Lower lobe of right lung (tissue), 2 donors: Measurements from ENCODE around the gene ZNF12. TPM values are rescaled to one million over a fixed set of nuclear protein-coding genes. Genes with fewer than 3 reads are reported as not detected.
A peak's percentile ranks its signal among the peaks of the same experiment; 100 is the strongest.

Experiments used
- ATAC-seq, 2 donors: fragments of 200-7000 bp; cut with Tn5 transposase; one replicate each; pipeline ENCODE4 v1.9.1; 2020 to 2022; ENCODE audit warnings: mild to moderate bottlenecking in 2 of 2, moderate library complexity in 2 of 2
- DNase-seq: peaks from one replicate; pipeline ENCODE4 v3.0.0-alpha.2; 2020
- H3K27ac ChIP-seq: fragments of 200-600 bp; one replicate; pipeline ENCODE4 v1.8.0; 2022
- H3K27me3 ChIP-seq: fragments of 200-600 bp; one replicate; pipeline ENCODE4 v1.8.0; 2022; ENCODE audit warnings: low read depth
- H3K36me3 ChIP-seq: fragments of 200-600 bp; one replicate; pipeline ENCODE4 v1.8.0; 2022; ENCODE audit warnings: mild to moderate bottlenecking
- H3K4me1 ChIP-seq: fragments of 200-600 bp; one replicate; pipeline ENCODE4 v1.8.0; 2022
- H3K4me3 ChIP-seq: fragments of 200-600 bp; one replicate; pipeline ENCODE4 v1.8.0; 2022; ENCODE audit warnings: mild to moderate bottlenecking
- H3K9me3 ChIP-seq: fragments of 200-600 bp; one replicate; pipeline ENCODE4 v1.8.0; 2022
- intact Hi-C: fragments of 100-400 bp; cut with DNase I; formaldehyde crosslinking; loops from one replicate; pipeline ENCODE4 v1.11.0; 2022
- total RNA-seq: library from RNA; stranded (reverse); fragmentation: NEBNext Ultra II Directional; extraction: Animal tissue kit (Norgen Biotek cat#: 25700); gene quantifications from one replicate; pipeline ENCODE4 v1.2.1, GENCODE V29; 2021
- TF ChIP-seq, protein P1 (sequence below): fragments of 200-600 bp; IDR thresholded peaks from one replicate; pipeline ENCODE4 v1.8.0; 2022; ENCODE audit warnings: antibody characterized with exemption, mild to moderate bottlenecking
- donor health status: DM: no; HTN: yes; CAD: no; lungs with severe emphysema.

ZNF12 gene
- total RNA-seq, 1 donor from 2014 or later: 23.4 TPM

DNA sequence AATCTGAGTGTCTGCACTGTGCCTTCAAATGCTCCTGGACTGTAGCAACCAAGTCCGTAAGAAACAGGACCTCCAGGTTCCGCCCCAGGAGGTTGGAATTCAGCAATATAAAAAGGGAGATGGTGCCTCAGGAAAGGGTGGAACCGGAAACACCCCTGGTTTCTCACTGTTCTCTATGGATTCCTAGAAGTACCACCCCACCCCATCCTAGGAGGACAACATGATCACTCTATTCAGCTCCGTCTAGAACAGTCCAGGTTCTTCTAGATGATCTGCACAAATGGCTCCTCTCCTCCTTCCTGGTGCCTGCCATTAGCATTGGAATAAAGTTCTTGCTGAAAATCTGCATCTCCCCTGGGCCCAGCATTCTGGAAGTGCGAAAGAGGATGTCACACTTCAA lies 7.6 kb upstream of the ZNF12 start:
- H3K4me3 ChIP-seq: no peak overlapping the region
- ATAC-seq (no peak), DNase-seq (no peak)
- no peaks in the 10 kb centered on the region for H3K36me3 ChIP-seq
- TF ChIP-seq, protein P1, sequence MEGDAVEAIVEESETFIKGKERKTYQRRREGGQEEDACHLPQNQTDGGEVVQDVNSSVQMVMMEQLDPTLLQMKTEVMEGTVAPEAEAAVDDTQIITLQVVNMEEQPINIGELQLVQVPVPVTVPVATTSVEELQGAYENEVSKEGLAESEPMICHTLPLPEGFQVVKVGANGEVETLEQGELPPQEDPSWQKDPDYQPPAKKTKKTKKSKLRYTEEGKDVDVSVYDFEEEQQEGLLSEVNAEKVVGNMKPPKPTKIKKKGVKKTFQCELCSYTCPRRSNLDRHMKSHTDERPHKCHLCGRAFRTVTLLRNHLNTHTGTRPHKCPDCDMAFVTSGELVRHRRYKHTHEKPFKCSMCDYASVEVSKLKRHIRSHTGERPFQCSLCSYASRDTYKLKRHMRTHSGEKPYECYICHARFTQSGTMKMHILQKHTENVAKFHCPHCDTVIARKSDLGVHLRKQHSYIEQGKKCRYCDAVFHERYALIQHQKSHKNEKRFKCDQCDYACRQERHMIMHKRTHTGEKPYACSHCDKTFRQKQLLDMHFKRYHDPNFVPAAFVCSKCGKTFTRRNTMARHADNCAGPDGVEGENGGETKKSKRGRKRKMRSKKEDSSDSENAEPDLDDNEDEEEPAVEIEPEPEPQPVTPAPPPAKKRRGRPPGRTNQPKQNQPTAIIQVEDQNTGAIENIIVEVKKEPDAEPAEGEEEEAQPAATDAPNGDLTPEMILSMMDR: no peak
- peaks cover 9% of the 10 kb centered on the region for H3K27me3 ChIP-seq
- no peaks in the 10 kb centered on the region for H3K4me1 ChIP-seq
- no peaks in the 10 kb centered on the region for H3K9me3 ChIP-seq
- no peak overlapping the region for H3K27ac ChIP-seq
- intact Hi-C loops: no loop called here

DNA sequence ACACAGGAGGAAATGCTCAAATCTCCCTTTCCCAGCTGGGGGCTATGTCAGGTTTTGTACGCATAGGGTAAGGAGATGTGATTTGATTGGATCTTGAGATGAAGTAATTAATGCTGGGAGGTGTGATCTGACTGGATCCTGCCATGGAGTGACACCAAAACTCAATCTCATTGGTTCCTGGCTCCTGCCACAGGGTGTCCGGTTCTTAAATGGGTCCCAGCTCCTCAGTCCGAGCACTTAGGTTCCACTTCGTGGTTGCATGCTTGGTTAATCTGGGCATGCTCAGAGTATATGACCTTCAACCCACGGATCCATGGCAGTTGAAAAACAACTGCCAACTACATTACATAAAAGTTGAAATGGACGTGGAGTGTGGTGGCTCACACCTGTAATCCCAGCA lies 3.1 kb upstream of the ZNF12 start:
- Histone ChIP-seq H3K27me3 (no peaks in the 10 kb centered on the region), H3K4me1 (peaks cover 17% of the 10 kb centered on the region), H3K4me3 (no peak overlapping the region), H3K27ac (no peak overlapping the region), H3K36me3 (peaks cover 4% of the 10 kb centered on the region), H3K9me3 (no peaks in the 10 kb centered on the region)
- intact Hi-C loops: no loop called here
- ATAC-seq: no peak
- no peak for DNase-seq
- TF ChIP-seq, protein P1: no peak

DNA sequence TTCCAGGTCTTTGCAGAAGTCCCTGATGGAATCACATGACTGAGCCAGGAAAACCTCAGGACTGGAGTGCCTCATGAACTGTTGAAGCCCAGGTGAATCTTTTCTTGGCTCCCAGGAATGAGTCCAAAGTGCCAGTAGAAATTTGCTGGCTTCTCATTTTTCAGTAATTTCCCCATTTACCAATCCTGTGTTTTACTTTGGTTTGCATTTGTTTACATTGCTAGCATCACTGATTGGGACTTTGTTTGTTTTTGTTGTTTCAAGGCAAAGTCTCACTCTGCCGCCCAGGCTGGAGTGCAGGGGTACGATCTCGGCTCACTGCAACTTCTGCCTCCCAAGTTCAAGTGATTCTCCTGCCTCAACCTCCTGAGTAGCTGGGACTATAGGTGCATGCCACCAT lies 1.6 kb upstream of the ZNF12 start:
- DNase-seq: no peak
- intact Hi-C loops: no loop called here

DNA sequence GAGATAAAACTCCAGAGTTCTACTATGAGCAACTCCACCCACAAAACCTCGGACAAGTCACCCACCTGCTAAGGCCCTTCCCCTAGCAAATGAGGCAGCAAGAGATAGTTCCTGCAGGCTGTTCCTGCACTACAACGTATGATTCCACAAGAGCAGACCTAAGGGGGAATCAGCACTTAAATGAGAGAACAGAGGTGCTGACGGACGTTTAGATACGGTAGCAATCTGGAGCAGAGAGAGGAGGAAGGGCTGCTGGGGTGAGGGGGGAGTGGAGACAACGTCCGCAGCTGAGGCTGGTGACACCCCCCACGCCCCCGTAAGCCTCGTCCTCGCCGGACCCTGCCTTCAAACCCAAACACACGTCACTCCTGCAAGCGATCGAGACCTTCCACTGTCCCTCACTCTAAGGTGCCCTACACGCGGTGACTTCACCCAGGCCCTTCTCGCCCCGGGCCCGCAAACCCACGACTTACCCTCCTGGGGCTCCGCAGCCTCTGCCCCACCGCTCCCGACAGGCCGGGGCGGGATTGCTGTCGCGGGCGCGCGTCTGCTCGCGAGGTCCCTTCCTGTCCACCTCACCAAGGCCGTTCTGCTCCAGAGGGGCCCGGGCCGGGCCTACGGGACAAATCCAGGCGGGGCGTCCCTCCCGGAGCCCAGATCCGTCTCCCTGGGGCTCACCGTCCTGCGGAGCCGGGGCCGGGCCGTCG lies 635 bp downstream of the ZNF12 start:
- intact Hi-C loops: no loop called here
- Histone ChIP-seq H3K27me3 (no peaks in the 10 kb centered on the region), H3K36me3 (peaks cover 28% of the 10 kb centered on the region), H3K9me3 (peaks cover 5% of the 10 kb centered on the region), H3K27ac (peak overlapping the region; percentile 91), H3K4me1 (peaks cover 32% of the 10 kb centered on the region), H3K4me3 (peak overlapping the region; percentile 88)
- peak; percentile 54 for DNase-seq
- ATAC-seq: peak; percentile 31 to 55
- TF ChIP-seq, protein P1: no peak

More for the DNA sequence above, 1.6 kb upstream of the ZNF12 start:
- TF ChIP-seq, protein P1: no peak
- Histone ChIP-seq H3K9me3 (no peaks in the 10 kb centered on the region), H3K4me1 (peaks cover 28% of the 10 kb centered on the region), H3K4me3 (no peak overlapping the region), H3K27ac (no peak overlapping the region), H3K27me3 (no peaks in the 10 kb centered on the region), H3K36me3 (peaks cover 19% of the 10 kb centered on the region)
- ATAC-seq: no peak

DNA sequence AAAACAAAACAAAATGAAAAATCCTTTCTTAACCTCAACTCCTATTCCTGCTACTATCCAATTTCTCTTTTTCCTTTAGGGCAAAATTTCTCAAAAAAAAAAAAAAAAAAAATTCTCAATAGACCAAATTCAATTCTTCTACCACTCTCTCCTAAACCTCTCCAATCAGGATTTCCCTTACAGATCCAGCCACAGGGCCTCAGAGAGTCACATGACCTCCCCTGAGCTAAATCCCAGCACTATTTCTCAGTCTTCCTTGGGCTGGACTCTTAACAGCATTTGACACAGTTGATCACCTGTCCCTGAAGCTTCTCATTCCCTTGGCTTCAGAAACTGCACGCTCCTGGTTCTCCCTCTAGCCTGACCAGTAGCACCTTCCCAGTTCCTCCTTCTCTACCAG lies 4.9 kb downstream of the ZNF12 start:
- ATAC-seq (no peak), DNase-seq (no peak)
- peaks cover 27% of the 10 kb centered on the region for H3K9me3 ChIP-seq
- H3K4me1 ChIP-seq: peaks cover 26% of the 10 kb centered on the region
- H3K36me3 ChIP-seq: peaks cover 68% of the 10 kb centered on the region
- intact Hi-C loops: no loop called here
- no peaks in the 10 kb centered on the region for H3K27me3 ChIP-seq
- no peak overlapping the region for H3K4me3 ChIP-seq
- H3K27ac ChIP-seq: no peak overlapping the region
- TF ChIP-seq, protein P1: no peak
